GM12801 (cell line): Measurements from ENCODE around the gene GINS2.

Experiments used
- TF ChIP-seq, protein P1 (sequence below): IDR thresholded peaks from one replicate; pipeline ENCODE4 v1.5.1; 2011; ENCODE audit warnings: control low read depth; ENCODE audit not compliant: insufficient read length; ENCODE audit errors: extremely low read depth

The GINS2 gene

GRCh38 chr16:85644093-85644712 is 44.6 kb downstream of the GINS2 start:
- TF ChIP-seq, protein P1, sequence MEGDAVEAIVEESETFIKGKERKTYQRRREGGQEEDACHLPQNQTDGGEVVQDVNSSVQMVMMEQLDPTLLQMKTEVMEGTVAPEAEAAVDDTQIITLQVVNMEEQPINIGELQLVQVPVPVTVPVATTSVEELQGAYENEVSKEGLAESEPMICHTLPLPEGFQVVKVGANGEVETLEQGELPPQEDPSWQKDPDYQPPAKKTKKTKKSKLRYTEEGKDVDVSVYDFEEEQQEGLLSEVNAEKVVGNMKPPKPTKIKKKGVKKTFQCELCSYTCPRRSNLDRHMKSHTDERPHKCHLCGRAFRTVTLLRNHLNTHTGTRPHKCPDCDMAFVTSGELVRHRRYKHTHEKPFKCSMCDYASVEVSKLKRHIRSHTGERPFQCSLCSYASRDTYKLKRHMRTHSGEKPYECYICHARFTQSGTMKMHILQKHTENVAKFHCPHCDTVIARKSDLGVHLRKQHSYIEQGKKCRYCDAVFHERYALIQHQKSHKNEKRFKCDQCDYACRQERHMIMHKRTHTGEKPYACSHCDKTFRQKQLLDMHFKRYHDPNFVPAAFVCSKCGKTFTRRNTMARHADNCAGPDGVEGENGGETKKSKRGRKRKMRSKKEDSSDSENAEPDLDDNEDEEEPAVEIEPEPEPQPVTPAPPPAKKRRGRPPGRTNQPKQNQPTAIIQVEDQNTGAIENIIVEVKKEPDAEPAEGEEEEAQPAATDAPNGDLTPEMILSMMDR: no peak

GRCh38 chr16:85643631-85644030 is 45.1 kb downstream of the GINS2 start:
- TF ChIP-seq, protein P1: no peak

DNA sequence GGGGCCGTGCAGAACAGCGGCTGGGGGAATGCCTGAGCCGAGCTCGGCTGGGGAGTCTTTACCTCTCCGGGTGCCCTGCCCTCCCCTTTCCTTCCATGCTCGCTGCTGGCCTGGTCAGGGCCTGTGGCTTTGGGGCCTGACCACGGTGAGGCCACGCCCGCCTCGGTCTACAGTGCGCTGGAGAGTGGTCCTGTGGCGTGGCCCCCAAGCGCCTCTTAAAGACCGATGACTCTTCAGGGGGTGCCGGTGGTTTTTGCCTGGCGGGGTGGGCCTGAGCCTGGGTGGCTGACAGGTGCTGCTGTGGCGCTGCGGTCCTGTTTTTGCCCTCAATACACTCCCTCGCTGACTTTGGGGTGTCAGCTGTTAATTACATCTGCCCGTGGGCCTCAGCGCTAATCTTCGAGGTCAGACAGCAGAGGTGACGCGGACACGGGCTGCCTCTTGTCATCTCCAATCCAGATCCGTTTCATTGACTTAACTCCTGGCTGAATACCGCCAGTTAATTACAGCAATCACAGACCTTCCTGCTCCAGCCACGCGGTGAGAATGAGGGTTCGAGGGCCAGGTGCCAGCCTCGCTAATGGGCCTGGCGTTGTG is 45.9 kb downstream of the GINS2 start:
- TF ChIP-seq, protein P1: no peak

- TF ChIP-seq, protein P1: no peak
Observed at GRCh38 chr16:85641776-85642176, 47.0 kb downstream of the GINS2 start.

DNA sequence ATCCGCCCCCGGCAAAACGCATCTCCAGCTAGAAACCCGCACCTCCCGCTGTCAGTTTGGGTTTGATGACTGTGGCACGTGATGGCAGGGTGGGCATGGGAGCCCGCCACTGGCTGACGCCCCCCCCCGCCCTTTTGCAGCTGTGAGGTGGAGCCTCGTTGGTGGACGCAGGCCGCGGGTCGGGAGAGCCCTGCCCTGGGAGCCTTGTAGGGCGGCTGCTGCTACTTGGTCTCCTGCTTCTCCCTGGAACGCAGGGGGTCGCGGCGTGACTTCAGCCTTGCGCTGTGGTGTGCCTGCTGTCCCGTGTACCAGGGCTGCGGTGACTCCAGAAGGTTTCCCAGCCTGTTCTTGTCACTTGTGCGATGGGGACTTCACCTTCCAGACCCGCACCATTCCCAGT is 47.4 kb downstream of the GINS2 start:
- TF ChIP-seq, protein P1: no peak

- TF ChIP-seq, protein P1: no peak
Observed at GRCh38 chr16:85640585-85640984, 48.2 kb downstream of the GINS2 start.

- TF ChIP-seq, protein P1: no peak
Observed at GRCh38 chr16:85640254-85640558, 48.5 kb downstream of the GINS2 start.
